ENCODE results near the gene FEM1C.

The FEM1C gene

GRCh38 chr5:115472271-115473025 lies 72.1 kb downstream of the FEM1C start:
- DNase-seq, result no peak

- DNase-seq, result no peak
Measured at GRCh38 chr5:115471345-115472063, 73.1 kb downstream of the FEM1C start.

GRCh38 chr5:115470921-115471320 lies 73.7 kb downstream of the FEM1C start:
- no peak for DNase-seq
